Measurements from ENCODE around the gene PCDHGB7. TPM values are rescaled to one million over a fixed set of nuclear protein-coding genes. Genes with fewer than 3 reads are reported as not detected.
"Not testable (repeated sequence)": the region's sequence is repeated elsewhere in the genome, so short reads cannot be mapped to it uniquely, and the experiment has no call there.

The PCDHGB7 gene
- total and polyA plus RNA-seq, 2 experiments from 2014 or later = 8.4 to 8.8 TPM

DNA sequence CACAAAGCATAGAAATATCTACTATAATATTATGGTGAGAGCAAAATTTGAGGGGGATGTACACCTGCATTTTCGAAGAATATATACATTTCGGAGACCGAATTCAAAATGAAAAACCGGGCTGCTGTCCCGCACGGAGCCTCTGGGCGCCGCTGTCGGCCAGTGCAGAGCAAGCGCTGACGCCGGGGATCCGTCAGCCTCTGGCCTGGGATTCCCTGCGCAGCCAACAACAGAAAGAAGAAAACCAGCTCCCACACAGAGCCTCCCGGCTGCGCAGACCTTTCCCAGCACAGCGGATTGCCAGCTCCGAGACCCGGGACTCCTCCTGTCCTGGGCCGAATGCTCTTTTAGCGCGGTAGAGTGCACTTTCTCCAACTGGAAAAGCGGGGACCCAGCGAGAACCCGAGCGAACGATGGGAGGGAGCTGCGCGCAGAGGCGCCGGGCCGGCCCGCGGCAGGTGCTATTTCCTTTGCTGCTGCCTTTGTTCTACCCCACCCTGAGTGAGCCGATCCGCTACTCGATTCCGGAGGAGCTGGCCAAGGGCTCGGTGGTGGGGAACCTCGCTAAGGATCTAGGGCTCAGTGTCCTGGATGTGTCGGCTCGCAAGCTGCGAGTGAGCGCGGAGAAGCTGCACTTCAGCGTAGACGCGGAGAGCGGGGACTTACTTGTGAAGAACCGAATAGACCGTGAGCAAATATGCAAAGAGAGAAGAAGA is 9.5 kb upstream of the PCDHGB7 start, which contains the start of gene PCDHGB6:
Gene PCDHGB6 (plus strand): TSS at position 232 of the 716 bp plus-strand sequence. CDS start 182 bp downstream, at position 414.
- peak within 1 kb of the TSS; percentile 78 for H3K4me2 ChIP-seq
- peak within 1 kb of the TSS; percentile 41 for H3K4me3 ChIP-seq
- 9% methylated on average over 51 of the region's 51 CpGs for WGBS (ENCODE audit: low lambda C conversion rate, missing lambda C conversion rate)

DNA sequence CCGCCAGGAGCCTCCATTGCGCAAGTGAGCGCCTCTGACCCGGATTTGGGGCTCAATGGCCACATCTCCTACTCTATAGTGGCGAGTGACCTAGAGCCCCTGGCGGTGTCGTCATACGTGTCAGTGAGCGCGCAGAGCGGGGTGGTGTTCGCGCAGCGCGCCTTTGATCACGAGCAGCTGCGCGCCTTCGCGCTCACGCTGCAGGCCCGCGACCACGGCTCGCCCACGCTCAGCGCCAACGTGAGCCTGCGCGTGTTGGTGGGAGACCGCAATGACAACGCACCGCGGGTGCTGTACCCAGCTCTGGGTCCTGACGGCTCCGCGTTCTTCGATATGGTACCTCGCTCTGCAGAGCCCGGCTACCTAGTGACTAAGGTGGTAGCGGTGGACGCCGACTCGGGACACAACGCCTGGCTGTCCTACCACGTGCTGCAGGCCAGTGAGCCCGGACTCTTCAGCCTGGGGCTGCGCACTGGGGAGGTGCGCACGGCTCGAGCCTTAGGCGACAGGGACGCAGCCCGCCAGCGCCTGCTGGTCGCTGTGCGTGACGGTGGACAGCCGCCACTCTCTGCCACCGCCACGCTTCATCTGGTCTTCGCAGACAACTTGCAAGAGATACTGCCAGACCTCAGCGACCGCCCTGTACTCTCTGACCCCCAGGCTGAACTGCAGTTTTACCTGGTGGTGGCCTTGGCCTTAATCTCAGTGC is 7.7 kb upstream of the PCDHGB7 start:
- Histone ChIP-seq H3K4me1 (ENCODE audit: insufficient read depth) (no peaks in the 10 kb centered on the region), H3K9me3 (ENCODE audit: low read depth) (peaks cover 40% of the 10 kb centered on the region), H3K9me2 (replicated peaks; ENCODE audit: insufficient read depth) (no peaks in the 10 kb centered on the region), H3K79me2 (peaks cover 23% of the 10 kb centered on the region), H3K27me3 (no peaks in the 10 kb centered on the region), H3K27ac (no peak overlapping the region), H3K36me3 (replicated peaks; ENCODE audit: insufficient read depth, low read depth) (peaks cover 7% of the 10 kb centered on the region), H3K4me2 (no peak overlapping the region), H3K4me3 (no peak overlapping the region), H2AFZ (no peak overlapping the region), H4K20me1 (ENCODE audit: insufficient read depth, poor library complexity, severe bottlenecking) (no peaks in the 10 kb centered on the region)
- no peak for TF ChIP-seq EZH2 (IDR thresholded peaks at IDR 0.05; ENCODE audit: borderline replicate concordance)
- TF ChIP-seq, protein P1, sequence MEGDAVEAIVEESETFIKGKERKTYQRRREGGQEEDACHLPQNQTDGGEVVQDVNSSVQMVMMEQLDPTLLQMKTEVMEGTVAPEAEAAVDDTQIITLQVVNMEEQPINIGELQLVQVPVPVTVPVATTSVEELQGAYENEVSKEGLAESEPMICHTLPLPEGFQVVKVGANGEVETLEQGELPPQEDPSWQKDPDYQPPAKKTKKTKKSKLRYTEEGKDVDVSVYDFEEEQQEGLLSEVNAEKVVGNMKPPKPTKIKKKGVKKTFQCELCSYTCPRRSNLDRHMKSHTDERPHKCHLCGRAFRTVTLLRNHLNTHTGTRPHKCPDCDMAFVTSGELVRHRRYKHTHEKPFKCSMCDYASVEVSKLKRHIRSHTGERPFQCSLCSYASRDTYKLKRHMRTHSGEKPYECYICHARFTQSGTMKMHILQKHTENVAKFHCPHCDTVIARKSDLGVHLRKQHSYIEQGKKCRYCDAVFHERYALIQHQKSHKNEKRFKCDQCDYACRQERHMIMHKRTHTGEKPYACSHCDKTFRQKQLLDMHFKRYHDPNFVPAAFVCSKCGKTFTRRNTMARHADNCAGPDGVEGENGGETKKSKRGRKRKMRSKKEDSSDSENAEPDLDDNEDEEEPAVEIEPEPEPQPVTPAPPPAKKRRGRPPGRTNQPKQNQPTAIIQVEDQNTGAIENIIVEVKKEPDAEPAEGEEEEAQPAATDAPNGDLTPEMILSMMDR (IDR thresholded peaks at IDR 0.05; ENCODE audit: poor library complexity) = no peak
- no peak for TF ChIP-seq EZH2phosphoT487 (IDR thresholded peaks at IDR 0.05; ENCODE audit: low read depth, severe bottlenecking, unreplicated experiment)
- WGBS (ENCODE audit: low lambda C conversion rate, missing lambda C conversion rate) = 98% methylated on average over 58 of the region's 64 CpGs
- DNase-seq (ENCODE audit: low spot score) = no peak

More for the DNA sequence above, 9.5 kb upstream of the PCDHGB7 start, which contains the start of gene PCDHGB6:
- peaks cover 37% of the 10 kb centered on the region for H3K9me3 ChIP-seq (ENCODE audit: low read depth)
- not testable (repeated sequence) for H3K36me3 ChIP-seq (replicated peaks; ENCODE audit: insufficient read depth, low read depth); H3K4me1 ChIP-seq (ENCODE audit: insufficient read depth); H3K27me3 ChIP-seq; H3K9me2 ChIP-seq (replicated peaks; ENCODE audit: insufficient read depth); H4K20me1 ChIP-seq (ENCODE audit: insufficient read depth, poor library complexity, severe bottlenecking)
- H3K79me2 ChIP-seq = peaks cover 23% of the 10 kb centered on the region
- peak within 1 kb of the TSS; percentile 74 for H2AFZ ChIP-seq
- TF ChIP-seq, protein P1 (IDR thresholded peaks at IDR 0.05; ENCODE audit: poor library complexity) = peak; percentile 79
- peak; percentile 83 for DNase-seq (ENCODE audit: low spot score)
- H3K27ac ChIP-seq = peak within 1 kb of the TSS; percentile 83

DNA sequence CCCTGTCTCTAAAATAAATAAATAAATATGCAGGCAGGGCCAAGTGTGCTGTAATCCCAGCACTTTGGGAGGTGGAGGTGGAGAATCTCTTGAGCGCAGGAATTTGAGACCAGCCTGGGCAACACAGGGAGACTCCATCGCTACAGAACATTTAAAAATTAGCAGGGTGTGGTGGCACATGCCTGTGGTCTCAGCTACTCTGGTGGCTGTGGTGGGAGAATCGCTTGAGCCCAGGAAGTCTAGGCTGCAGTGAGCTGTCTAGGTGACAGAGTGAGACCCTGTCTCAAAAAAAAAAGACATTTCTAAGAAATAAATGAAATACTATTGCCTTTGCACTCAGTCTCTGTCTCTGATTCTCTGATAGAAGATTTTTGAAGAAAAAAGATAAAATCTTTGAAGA is 5.9 kb upstream of the PCDHGB7 start:
- peak overlapping the region; percentile 41 for H3K4me2 ChIP-seq
- WGBS (ENCODE audit: low lambda C conversion rate, missing lambda C conversion rate) = 97% methylated on average over 3 of the region's 3 CpGs
- H3K27ac ChIP-seq = no peak overlapping the region
- no peak for DNase-seq (ENCODE audit: low spot score)
- H3K9me3 ChIP-seq (ENCODE audit: low read depth) = peaks cover 43% of the 10 kb centered on the region
- TF ChIP-seq EZH2phosphoT487 (IDR thresholded peaks at IDR 0.05; ENCODE audit: low read depth, severe bottlenecking, unreplicated experiment) (no peak), EZH2 (IDR thresholded peaks at IDR 0.05; ENCODE audit: borderline replicate concordance) (no peak)
- TF ChIP-seq, protein P1 (IDR thresholded peaks at IDR 0.05; ENCODE audit: poor library complexity) = no peak
- no peaks in the 10 kb centered on the region for H3K27me3 ChIP-seq
- H3K4me3 ChIP-seq = no peak overlapping the region
- H3K79me2 ChIP-seq = peaks cover 25% of the 10 kb centered on the region
- no peaks in the 10 kb centered on the region for H3K9me2 ChIP-seq (replicated peaks; ENCODE audit: insufficient read depth)
- H4K20me1 ChIP-seq (ENCODE audit: insufficient read depth, poor library complexity, severe bottlenecking) = no peaks in the 10 kb centered on the region
- H3K36me3 ChIP-seq (replicated peaks; ENCODE audit: insufficient read depth, low read depth) = peaks cover 7% of the 10 kb centered on the region
- no peak overlapping the region for H2AFZ ChIP-seq
- no peaks in the 10 kb centered on the region for H3K4me1 ChIP-seq (ENCODE audit: insufficient read depth)
